Right hindlimb (tissue), 1 donor: ENCODE results near the gene TPCN2.
A peak's percentile ranks its signal among the peaks of the same experiment; 100 is the strongest.

Experiments
- DNase-seq: peaks from one replicate; pipeline ENCODE4 v3.0.0-alpha.2; 2018

TPCN2 gene

DNA sequence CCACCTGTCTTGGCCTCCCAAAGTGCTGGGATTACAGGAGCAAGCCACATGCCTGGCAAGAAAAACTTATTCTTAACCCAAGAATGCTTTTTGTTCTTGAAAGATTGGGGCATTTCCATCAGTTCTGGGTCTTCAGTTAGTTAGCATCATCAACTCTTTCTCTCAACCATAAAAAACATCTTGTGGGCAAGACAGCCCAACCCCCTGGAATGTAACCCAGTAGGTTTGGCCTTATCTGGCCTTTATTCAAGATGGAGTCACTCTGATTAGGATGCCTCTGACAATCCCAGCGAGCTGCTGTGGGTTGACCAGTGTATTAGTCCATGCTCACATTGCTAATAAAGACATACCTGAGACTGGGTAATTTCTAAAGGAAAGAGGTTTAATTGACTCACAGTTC is 9.2 kb upstream of the TPCN2 start:
- DNase-seq = no peak

- DNase-seq = no peak
Measured at GRCh38 chr11:69040051-69040450, 8.7 kb upstream of the TPCN2 start.

- no peak for DNase-seq
Measured at GRCh38 chr11:69040581-69041260, 8.0 kb upstream of the TPCN2 start.

GRCh38 chr11:69041516-69041915 is 7.2 kb upstream of the TPCN2 start:
- DNase-seq = no peak

- peak; percentile 63 for DNase-seq
Measured at GRCh38 chr11:69044111-69045013, 4.4 kb upstream of the TPCN2 start.

GRCh38 chr11:69048031-69048693 is 570 bp upstream of the TPCN2 start:
- DNase-seq = no peak

GRCh38 chr11:69049490-69049867 is 747 bp downstream of the TPCN2 start:
- no peak for DNase-seq

DNA sequence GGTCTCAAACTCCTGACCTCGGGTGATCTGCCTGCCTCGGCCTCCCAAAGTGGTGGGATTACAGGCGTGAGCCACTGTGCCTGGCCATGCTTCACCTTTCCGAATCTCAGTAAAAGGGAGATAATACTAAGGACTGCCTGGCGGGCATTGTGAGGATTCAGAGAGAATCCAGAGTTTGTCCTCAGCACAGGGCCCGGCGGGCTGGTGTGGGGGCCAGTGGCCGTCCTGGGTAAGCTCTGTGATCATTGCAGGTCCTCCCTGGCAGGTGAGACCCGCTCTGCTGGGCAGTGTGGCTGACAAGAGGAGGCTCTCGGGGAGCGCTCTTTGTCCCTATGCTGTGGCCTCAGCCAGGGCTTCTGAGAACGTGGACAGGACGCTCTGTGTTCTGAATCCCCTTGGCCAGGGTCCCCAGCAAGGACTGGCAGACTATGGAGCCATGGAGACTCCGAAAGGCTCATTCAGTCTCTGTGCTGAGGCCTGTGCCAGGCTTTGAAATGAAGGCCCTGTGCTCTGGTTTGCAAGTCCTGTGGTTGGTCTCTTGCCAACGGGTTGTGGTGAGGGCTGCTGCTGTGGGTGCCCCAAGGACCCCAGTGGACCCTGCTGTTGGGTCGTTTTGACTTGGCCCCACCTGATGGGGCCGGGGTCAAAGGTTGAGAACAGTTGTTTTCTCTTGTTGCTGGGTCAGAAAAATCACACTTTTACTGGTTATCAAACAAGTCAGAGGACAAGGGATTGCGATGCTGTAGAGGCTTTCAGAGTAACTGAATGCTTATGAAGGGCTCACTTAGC is 2.1 kb downstream of the TPCN2 start:
- DNase-seq = no peak

DNA sequence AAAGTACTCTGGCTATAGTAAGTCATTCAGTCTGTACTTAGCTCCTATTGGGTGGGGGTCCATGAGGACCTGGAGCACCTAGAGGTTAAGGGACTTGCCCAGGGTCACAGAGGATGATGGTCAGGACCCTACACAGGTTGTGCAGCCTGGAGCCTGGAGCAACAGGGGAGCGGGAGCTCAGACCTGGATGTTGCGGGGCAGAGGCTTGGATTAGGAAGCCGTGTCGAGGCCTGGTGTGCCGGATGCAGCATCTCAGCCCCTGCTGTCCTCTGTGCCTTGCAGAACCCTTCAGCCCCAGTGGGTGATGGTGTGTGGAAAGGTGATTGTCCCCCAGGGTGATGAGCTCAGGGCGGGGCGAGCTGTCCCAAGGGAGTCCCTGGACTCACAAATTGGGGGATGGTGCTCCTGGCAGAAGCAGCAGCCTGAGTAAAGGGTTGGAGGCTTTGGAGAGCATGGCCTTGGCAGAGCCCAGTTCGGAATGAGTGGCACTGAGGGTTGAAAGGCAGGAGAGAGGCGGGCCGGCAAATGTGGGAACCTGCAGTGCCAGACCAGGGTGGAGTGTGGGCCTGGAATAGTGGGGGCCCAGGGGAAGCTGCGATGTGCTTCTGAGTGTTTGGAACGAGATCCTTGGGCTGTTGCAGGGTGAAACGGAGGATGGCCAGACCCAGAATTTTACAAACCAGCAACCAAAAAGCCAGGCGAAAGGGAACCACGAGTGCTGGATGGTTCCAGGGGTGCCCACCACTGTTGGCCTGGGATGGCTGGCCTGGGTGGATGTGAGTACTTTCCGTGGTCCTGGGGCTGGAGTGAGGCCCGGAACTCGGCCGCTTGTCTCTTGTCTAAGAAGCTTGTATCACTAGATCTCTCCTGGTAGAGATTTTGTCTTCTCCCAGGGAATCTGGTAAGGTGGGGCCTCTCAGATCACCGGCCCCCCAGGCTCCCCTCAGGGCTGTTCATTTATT is 2.9 kb downstream of the TPCN2 start:
- no peak for DNase-seq

GRCh38 chr11:69052343-69053168 is 3.8 kb downstream of the TPCN2 start:
- no peak for DNase-seq

DNA sequence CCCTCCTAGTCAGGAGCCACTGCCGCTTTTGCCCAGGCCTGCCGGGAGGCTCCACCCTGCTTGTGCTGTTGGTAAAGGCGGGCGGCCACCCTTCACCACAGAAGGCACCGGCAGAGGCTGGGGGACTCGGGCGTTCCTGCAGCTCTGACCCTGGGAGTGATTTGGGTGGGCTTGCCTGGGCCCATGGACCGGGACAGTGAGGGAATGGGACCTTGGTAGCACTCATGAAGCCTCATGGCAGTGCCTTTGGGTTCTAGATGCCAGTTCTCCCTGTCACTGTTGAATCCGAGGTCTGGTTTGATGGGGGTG is 4.4 kb downstream of the TPCN2 start:
- DNase-seq = no peak

GRCh38 chr11:69053546-69054396 is 5.0 kb downstream of the TPCN2 start:
- DNase-seq = no peak

- no peak for DNase-seq
Measured at GRCh38 chr11:69054397-69055211, 5.9 kb downstream of the TPCN2 start.

DNA sequence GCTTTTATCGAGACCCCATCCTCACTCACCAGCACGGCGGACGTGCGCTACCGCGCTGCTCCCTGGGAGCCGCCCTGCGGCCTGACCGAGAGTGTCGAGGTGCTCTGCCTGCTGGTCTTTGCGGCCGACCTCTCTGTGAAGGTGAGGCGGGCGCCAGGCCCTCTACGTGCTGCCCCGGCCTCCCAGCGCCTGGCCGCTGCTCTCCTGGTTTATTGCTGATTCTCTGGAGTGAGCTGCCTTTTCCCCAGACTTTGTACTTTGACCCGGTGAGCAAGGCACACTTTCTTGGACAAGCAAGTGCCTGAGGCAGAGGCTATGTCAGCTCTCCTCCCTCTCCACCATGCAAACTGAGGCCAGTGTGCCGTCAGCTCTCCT is 6.5 kb downstream of the TPCN2 start:
- DNase-seq = no peak

- no peak for DNase-seq
Measured at GRCh38 chr11:69055598-69056516, 7.1 kb downstream of the TPCN2 start.

GRCh38 chr11:69057236-69057635 is 8.5 kb downstream of the TPCN2 start:
- DNase-seq = no peak

DNA sequence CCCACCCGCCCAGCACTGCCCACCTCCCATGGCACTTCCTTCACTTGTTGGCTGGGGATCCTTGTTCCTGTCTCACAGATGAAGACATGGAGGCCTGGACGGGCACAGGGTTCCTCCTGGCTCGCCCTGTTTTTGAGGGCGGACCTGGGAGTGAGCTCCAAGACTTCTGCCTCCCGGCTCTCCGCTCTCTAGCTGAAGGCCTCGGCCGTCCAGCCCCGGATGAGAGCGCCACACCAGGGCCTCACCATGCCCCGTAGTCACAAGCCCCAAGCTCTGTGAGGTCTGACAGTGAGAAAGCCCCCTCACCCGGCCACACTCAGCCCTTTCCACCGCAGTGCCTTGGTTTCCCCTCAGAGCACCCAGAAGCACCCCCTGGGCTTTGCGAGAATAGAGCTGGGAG is 9.1 kb downstream of the TPCN2 start:
- DNase-seq = no peak
